SK-N-MC (cell line): Measurements from ENCODE around the gene NUBP1.

Experiments used
- EZH2 ChIP-seq: fragments of 200-600 bp; sonication (generic); IDR thresholded peaks from one replicate; pipeline ENCODE4 v1.6.1; 2017; ENCODE audit warnings: antibody characterized with exemption
- FOXP2 ChIP-seq: optimal IDR thresholded peaks from 2 replicates; pipeline ENCODE3; 2011; ENCODE audit warnings: mild to moderate bottlenecking, moderate library complexity; ENCODE audit not compliant: insufficient read depth; ENCODE audit errors: extremely low read length, control extremely low read depth
- POLR2AphosphoS5 ChIP-seq: IDR thresholded peaks from 2 replicates; pipeline ENCODE4 v1.6.1; 2012; ENCODE audit warnings: mild to moderate bottlenecking, low read depth, low read length, borderline replicate concordance

DNA sequence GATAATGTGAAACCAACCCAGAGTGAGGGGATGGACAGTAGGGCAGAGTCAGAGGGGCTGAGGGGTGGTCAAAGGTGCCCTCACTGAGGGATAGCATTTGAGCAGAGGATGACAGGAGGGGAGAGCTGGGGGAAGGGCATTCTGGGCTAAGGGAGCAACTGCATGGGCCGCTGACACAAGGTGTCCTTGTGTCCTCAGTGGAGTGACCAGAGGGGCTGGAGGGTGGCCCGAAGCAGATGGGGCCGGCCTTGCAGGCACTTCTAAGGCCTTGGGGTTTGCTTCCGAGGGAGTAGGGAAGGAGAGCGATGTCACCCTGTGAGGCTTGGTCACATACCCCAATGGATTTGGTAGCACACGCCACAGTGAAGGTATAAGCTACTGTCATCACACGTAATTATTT lies 10.0 kb downstream of the NUBP1 start:
- TF ChIP-seq POLR2AphosphoS5 (no peak), EZH2 (no peak), FOXP2 (no peak)
